ENCODE data around the gene SPATA12.
"Not testable (repeated sequence)": the region's sequence is repeated elsewhere in the genome, so short reads cannot be mapped to it uniquely, and the experiment has no call there.

Gene SPATA12

GRCh38 chr3:57053122-57053521 lies 7.3 kb upstream of the SPATA12 start:
- no peak for DNase-seq

GRCh38 chr3:57057351-57057750 lies 3.1 kb upstream of the SPATA12 start:
- DNase-seq: no peak

- no peak for DNase-seq
Measured at GRCh38 chr3:57059411-57059810, 1.1 kb upstream of the SPATA12 start.

GRCh38 chr3:57061556-57061955 lies 1.1 kb downstream of the SPATA12 start:
- no peak for DNase-seq

- no peak for DNase-seq
Measured at GRCh38 chr3:57062101-57062631, 1.7 kb downstream of the SPATA12 start.

GRCh38 chr3:57063032-57063431 lies 2.6 kb downstream of the SPATA12 start:
- DNase-seq: no peak

- no peak for DNase-seq
Measured at GRCh38 chr3:57064001-57064400, 3.5 kb downstream of the SPATA12 start.

GRCh38 chr3:57064572-57064971 lies 4.1 kb downstream of the SPATA12 start:
- no peak for DNase-seq

GRCh38 chr3:57065588-57065987 lies 5.1 kb downstream of the SPATA12 start:
- no peak for DNase-seq

- DNase-seq: no peak
Measured at GRCh38 chr3:57066471-57066870, 6.0 kb downstream of the SPATA12 start.

GRCh38 chr3:57068437-57069089 lies 8.1 kb downstream of the SPATA12 start:
- DNase-seq: no peak

GRCh38 chr3:57069503-57069902 lies 9.0 kb downstream of the SPATA12 start:
- DNase-seq: no peak

GRCh38 chr3:57073628-57074027 lies 13.2 kb downstream of the SPATA12 start:
- no peak for DNase-seq

- DNase-seq: no peak
Measured at GRCh38 chr3:57074135-57074534, 13.7 kb downstream of the SPATA12 start.

GRCh38 chr3:57076422-57076951 lies 16.0 kb downstream of the SPATA12 start:
- DNase-seq: no peak

- DNase-seq: no peak
Measured at GRCh38 chr3:57077630-57078343, 17.3 kb downstream of the SPATA12 start.

GRCh38 chr3:57078344-57078634 lies 17.8 kb downstream of the SPATA12 start:
- no peak for DNase-seq

GRCh38 chr3:57078635-57079473 lies 18.4 kb downstream of the SPATA12 start:
- no peak for DNase-seq

GRCh38 chr3:57079474-57079831 lies 19.0 kb downstream of the SPATA12 start:
- DNase-seq: no peak

- no peak for DNase-seq
Measured at GRCh38 chr3:57080171-57080570, 19.7 kb downstream of the SPATA12 start.

- DNase-seq: no peak
Measured at GRCh38 chr3:57081173-57081572, 20.7 kb downstream of the SPATA12 start.

GRCh38 chr3:57082481-57082880 lies 22.0 kb downstream of the SPATA12 start:
- DNase-seq: no peak

GRCh38 chr3:57083266-57083995 lies 23.0 kb downstream of the SPATA12 start:
- not testable (repeated sequence) for DNase-seq

Data from NCI-H1105 treated with DMSO at 0.1 percent for 48 hours (cell line).